ENCODE results near the gene PALM2AKAP2.
"Not testable (repeated sequence)": the region's sequence is repeated elsewhere in the genome, so short reads cannot be mapped to it uniquely, and the experiment has no call there.

The PALM2AKAP2 gene

DNA sequence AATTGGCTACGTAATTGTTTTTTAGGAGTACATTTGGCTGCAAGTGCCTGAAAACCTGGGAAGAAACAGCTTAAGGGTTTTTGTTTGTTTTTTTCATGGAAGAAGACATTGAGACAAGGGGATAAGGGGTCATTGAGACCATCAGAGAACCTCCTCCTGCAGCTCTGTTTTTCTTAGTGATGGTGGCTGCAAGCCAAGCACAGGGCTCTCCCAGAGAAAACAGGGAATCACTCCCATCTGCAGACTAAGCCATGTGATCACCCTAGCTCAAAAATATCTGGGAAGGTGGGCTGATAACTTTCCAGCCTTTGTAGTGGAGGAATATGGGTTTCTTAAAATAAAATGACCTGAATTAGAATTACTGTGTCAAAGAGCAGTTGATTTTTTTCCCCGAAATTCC lies 25.1 kb downstream of the PALM2AKAP2 start:
- no peak for DNase-seq (ENCODE audit: low read depth in 2 of 2)

DNA sequence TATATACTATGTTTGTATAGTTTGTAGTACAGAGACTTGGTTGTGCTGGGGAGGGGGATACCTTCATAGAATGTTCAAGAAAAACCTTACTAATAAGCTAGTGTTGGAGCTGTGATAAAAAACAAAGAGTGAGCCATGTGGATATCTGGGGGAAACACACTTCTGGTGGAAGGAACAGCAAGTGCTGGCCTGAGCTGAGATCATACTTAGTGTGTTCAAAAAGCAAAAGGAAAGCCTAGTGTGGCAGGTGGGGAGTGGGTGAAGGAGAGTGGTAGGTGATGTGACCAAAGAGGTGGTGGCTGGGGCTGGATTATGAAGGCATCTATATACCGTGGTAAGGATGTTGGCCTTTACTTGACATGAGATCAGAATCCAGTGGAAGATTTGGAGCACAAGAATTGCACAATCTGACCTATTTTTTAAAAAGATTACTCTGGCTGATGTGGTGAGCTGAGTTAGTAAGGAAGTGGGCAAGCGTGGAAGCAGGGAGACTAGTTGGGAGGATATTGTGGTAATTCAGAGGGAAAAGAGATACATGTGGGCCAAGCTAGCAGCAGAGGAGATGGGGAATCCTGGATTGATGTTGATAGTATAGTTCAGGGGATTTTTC lies 26.6 kb downstream of the PALM2AKAP2 start:
- no peak for DNase-seq (ENCODE audit: low read depth in 2 of 2)

DNA sequence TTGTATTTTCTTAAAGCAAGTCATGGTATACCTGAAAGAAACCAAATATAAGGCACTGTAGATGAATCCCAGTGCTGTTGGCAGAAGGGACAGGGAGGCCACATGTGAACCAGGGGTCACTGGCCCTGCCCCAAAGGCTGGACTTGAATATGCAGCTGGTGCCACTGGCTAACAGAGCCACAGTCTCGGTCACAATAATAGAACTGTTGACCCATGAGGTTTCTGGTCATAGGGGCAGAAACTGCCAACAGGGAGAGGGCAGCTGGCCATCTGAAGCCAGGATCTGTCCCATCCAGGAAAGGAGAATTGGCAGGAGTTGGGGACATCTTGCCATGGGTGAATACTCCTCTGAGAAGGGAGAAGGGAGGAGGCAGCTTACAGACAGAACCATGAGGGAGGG lies 31.9 kb downstream of the PALM2AKAP2 start:
- no peak for DNase-seq (ENCODE audit: low read depth in 2 of 2)

DNA sequence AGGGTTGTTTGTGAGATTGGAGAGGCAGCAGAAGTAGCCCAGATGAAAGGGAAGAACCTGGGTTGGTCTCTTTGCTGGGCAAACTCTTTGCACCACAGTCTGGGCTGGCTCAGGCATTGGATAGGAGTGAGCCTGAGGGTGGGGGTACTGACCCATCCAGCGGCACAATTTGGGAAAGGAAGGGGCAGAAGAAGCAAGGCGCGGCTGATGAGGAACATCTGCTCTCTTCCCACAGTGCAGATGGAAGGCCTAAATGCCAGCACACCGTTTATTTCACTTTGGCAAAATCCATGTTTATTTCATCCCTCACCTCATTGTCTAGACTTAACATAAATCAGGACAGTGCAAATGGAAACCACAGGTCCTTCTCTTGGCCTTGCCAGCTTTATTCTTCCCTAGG lies 32.3 kb downstream of the PALM2AKAP2 start:
- no peak for DNase-seq (ENCODE audit: low read depth in 2 of 2)

DNA sequence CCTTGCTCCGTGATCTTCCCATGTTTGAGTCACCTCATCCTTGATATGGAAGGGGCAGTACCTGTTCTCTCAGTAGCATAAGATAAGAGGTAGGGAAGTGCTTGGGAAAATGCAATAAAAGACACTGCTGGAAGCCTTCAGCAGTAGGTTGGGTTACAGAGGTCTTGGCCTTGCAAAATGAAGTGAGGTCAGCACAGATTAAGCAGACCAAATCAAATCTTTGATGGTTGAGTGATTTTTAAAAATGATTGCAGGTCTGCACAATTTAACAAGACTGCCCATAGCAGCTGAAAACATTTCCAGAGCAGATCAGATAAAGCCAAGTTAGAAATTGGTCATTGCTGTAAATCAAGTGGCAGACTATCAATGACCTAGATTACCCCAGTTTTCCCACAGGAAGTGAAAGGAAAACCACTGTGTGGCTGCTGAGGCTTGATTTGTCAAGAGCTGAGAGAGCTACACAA lies 32.9 kb downstream of the PALM2AKAP2 start:
- DNase-seq (ENCODE audit: low read depth in 2 of 2): no peak

DNA sequence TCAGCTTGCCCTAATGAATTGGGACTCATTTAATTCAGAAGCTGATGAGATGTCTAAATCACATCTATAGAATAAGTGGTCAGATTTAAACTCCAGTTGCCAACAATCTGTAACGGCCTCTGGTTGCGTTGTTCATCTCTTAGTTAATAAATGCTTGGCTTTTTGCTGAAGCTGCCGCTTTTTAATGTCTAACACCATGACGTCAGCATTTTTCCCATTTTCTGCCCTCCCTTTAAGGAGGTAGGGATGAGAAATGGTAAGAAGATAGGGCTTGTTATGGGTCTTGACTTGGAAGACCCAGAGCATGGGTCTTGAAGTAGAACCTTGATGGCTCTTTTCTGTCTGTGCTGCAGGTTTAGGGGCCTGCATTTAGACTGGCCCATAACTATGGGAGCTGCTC lies 33.3 kb downstream of the PALM2AKAP2 start:
- no peak for DNase-seq (ENCODE audit: low read depth in 2 of 2)

DNA sequence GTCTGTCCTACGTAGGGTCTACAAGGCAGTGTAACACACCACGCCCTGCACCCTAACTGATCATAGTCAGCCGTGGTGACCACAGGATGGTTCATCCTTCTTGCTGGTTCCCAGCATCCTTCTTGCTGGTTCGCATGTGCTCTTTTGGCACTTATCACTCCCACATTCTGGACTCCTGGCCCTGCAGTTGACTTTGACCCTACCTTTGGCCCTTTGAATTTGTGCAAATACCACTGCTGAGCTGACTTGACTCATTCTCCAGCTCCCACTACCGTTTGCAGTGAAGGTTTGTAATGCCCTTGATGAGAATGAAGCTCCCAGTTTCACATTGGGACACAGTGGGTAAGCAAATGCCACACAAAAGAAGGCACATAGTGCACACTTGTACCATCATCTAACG lies 33.8 kb downstream of the PALM2AKAP2 start:
- no peak for DNase-seq (ENCODE audit: low read depth in 2 of 2)

DNA sequence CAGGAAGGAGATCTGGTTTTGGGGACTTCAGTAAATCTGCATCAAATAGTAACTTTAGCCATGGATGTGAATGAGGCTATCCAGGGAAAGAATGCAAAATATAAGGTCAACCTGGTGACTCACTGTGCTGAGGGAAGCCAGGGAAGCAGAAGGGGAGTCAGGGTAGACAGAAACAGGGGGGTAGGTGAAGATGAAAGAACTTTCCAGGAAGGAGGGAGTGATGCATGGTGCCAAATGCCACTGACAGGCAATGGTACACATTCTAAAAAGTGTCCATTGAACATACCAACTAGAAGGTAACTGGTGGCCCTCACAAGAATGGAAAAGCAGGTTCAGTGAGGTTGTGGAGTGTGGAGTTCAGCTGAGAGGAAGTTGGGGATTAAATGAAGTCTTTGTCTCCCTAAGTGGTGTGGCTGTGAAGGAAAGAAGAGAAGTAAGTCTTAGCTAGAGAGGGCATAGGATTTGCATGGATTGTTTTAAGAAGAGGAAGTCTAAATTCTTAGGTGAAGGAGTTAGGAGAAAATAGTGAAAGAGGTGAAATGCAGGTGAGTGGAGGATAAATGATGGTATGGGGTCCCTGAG lies 35.5 kb downstream of the PALM2AKAP2 start:
- no peak for DNase-seq (ENCODE audit: low read depth in 2 of 2)

DNA sequence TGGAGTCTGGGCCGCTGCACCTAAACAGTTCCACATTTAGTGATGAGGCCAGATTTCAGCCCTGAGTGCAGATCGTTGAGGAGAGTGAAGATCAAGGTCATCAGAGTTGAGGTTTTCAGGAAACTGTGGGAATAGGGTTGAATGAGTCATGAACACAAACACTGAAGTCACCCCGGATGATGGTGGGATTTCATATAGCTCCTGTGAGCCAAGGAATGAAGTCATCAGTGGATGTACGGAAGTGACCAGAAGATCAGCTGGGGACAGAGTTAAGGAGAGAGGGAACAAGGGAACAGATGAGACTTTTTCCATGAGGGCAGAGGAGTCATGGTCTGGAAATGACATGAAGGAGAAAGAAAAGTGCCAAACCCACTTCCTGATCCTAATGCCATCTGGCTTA lies 36.5 kb downstream of the PALM2AKAP2 start:
- no peak for DNase-seq (ENCODE audit: low read depth in 2 of 2)

DNA sequence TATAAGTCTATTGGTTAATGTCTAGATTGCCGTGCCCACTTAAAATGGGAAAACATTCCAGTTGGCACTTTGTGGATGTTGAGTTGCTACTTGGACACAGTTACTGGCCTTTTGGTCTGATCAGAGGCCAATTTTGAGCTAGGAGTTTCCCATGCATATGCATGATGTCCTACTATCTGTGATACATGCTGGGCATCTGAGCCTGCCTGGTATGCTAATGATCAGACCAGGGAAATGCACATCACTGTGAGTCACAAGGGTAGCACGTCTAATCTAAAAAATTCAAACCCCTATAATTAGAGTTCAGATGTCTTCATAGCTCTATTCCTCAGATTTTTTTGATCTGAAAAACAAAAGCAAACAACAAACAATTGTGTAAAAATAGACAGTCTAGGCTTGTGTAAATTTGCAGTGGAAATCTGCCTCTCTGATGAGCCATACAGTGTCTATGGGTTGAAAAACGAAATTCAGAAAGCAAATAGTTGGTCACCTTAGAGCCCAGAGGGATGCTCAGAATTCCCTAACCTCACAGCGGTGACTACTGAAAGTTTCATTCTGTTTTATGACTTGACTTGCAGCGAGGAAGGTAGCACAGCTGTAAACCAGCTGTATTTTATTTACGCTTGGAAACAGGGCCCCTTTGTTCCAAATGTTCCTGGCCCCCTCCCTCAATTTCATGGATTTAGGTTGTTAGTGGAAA lies 37.3 kb downstream of the PALM2AKAP2 start:
- DNase-seq (ENCODE audit: low read depth in 2 of 2): no peak

DNA sequence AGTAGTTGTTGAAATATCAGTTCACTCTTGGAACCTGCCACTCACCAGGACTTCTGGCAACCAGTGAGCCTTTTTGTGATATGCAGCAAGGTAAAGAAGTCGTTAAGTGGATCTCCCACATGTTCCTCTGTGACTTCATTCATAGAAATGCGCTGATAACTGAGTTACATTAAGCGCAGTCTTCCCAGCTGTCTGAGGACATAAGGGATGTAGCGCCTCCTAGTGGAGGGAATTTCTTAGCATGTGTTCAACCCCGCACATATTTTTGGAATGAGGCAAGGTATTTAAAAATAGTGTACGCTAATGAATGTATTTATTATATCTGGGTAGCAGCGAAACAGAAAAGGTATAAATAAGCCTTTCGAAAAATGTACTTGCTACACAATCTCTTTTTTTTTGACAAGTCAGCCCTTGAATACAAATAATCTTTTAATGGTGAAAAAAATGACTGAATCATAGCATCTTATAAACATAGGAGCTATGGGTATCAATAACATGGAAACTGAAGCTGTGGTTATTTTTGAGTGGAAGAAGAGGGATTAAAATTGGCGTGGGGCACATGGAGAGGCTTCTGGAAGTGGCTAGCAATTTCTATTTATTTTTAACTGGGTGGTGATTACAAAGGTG lies 38.0 kb downstream of the PALM2AKAP2 start:
- no peak for DNase-seq (ENCODE audit: low read depth in 2 of 2)

DNA sequence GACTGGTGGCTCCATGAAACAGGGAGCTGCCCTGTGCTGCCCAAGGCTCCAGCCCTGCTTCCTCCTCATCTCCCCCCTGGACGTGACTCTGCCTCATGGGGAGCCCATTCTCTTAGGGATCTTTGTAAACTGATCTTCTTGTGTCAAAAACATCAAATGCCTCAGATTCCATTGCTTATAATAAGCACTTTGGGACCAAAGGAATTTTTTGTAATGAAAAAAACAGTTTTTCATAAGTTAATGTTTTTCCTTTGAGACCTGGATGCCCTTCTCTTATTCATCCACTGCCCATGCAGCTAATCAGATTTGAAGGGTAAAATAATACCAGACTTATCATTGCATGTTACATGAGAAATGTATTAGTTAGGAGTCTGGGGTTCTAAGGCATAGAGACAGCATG lies 41.7 kb downstream of the PALM2AKAP2 start:
- no peak for DNase-seq (ENCODE audit: low read depth in 2 of 2)

DNA sequence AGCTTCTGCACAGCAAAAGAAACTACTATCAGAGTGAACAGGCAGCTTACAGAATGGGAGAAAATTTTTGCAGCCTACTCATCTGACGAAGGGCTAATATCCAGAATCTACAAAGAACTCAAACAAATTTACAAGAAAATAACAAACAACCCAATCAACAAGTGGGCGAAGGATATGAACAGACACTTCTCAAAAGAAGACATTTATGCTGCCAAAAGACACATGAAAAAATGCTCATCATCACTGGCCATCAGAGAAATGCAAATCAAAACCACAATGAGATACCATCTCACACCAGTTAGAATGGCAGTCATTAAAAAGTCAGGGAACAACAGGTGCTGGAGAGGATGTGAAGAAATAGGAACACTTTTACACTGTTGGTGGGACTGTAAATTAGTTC lies 45.4 kb downstream of the PALM2AKAP2 start:
- DNase-seq (ENCODE audit: low read depth in 2 of 2): not testable (repeated sequence)

DNA sequence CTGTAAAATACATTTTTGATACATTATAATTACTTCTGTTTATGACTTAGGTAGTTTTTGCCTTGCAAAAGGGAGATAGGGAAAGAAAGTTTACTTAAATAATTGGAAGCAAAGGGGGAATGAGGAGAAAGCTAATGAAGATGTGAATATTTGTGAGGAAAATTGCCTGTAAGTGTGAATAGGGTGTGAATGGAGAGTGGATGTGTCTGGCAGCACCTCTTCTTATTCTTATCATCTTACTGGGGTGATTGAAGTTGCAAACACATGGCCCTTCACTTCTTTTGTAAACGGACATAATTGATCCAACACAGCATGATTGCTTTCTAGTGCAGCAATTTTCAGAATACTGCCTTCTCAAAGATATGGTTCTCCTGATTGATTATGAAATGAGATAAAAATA lies 46.6 kb downstream of the PALM2AKAP2 start:
- DNase-seq (ENCODE audit: low read depth in 2 of 2): no peak

DNA sequence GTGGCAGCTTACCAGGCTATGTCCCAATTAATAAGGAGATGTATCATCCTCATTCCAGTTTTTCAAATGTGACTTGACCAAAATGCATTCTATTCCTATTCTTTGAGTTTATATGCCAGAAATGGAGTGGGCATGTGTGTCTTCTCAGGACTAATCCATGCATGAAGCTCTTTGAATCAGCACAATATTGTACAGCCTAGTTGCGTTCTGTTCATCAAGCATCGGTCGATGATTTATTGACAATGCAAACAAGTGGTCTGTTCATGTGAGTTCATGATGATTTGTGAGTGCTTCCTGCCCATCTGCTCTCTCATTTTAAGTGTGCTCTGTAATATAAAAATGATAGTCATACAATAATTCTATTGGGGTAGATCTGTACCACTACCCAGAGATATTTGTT lies 48.3 kb downstream of the PALM2AKAP2 start:
- no peak for DNase-seq (ENCODE audit: low read depth in 2 of 2)
